IMR-90 (cell line): ENCODE measurements around the gene FCRLB. TPM values are rescaled to one million over a fixed set of nuclear protein-coding genes. Genes with fewer than 3 reads are reported as not detected.
"Not testable (repeated sequence)": the region's sequence is repeated elsewhere in the genome, so short reads cannot be mapped to it uniquely, and the experiment has no call there.

Experiments used
- ATAC-seq: fragments of 200-7000 bp; cut with Tn5 transposase; 2 replicates; pipeline ENCODE4 v1.9.1; 2020; ENCODE audit warnings: low read depth, mild to moderate bottlenecking, moderate library complexity
- BruUV-seq: library from RNA; stranded (reverse); fragments of 400-500 nt; replicated peaks from 2 replicates; lab custom pipeline; 2021; lab: Mats Ljungman, UMichigan
- CTCF ChIA-PET: fragments of 300-600 bp; formaldehyde crosslinking; extraction: SDS; loops from one replicate; lab custom pipeline; 2021; ENCODE audit warnings: antibody characterized with exemption; lab: Yijun Ruan, JAX
- POLR2A ChIA-PET: fragments of 300-600 bp; sonication (Branson Sonifier 250); formaldehyde crosslinking; loops from one replicate; lab custom pipeline; 2022; ENCODE audit warnings: antibody characterized with exemption; ENCODE audit not compliant: unreplicated experiment; lab: Charles Lee
- DNase-seq: peaks from one replicate; pipeline ENCODE4 v3.0.0; 2013
- H2AFZ ChIP-seq: replicated peaks from 2 replicates; pipeline ENCODE3; 2013; ENCODE audit warnings: low read length, mild to moderate bottlenecking; ENCODE audit not compliant: poor library complexity
- H2AK5ac ChIP-seq: 2 replicates; pipeline ENCODE4 v1.6.1; 2013; ENCODE audit warnings: low read depth, low read length, inconsistent platforms
- H2AK9ac ChIP-seq: replicated peaks from 2 replicates; pipeline ENCODE3; 2013; ENCODE audit warnings: mild to moderate bottlenecking, low read depth, low read length, moderate library complexity; ENCODE audit not compliant: poor library complexity
- H2BK120ac ChIP-seq: 2 replicates; pipeline ENCODE4 v1.6.1; 2013; ENCODE audit warnings: low read depth, low read length, inconsistent platforms
- H2BK15ac ChIP-seq: 3 replicates; pipeline ENCODE4 v1.6.1; 2013; ENCODE audit warnings: low read depth, low read length, inconsistent platforms
- H2BK20ac ChIP-seq: 2 replicates; pipeline ENCODE4 v1.6.1; 2013; ENCODE audit warnings: low read depth, mild to moderate bottlenecking, inconsistent platforms, low read length, moderate library complexity
- H2BK5ac ChIP-seq: 2 replicates; pipeline ENCODE4 v1.6.1; 2013; ENCODE audit warnings: mild to moderate bottlenecking, low read depth, low read length, inconsistent platforms; ENCODE audit not compliant: poor library complexity, severe bottlenecking
- H3K14ac ChIP-seq: replicated peaks from 2 replicates; pipeline ENCODE4 v1.6.1; 2013; ENCODE audit warnings: low read depth, low read length, inconsistent platforms
- H3K18ac ChIP-seq: 2 replicates; pipeline ENCODE4 v1.6.1; 2013; ENCODE audit warnings: low read depth, low read length, control low read depth
- H3K23ac ChIP-seq: 2 replicates; pipeline ENCODE4 v1.6.1; 2013; ENCODE audit warnings: low read depth, low read length, inconsistent platforms
- H3K27ac ChIP-seq: 2 replicates; pipeline ENCODE4 v1.5.1; 2013; ENCODE audit warnings: mild to moderate bottlenecking, control low read depth, low read length; ENCODE audit not compliant: insufficient read depth
- H3K27me3 ChIP-seq: 2 replicates; pipeline ENCODE4 v1.6.1; 2013; ENCODE audit warnings: low read length; ENCODE audit not compliant: control insufficient read depth, insufficient read depth
- H3K36me3 ChIP-seq: 2 replicates; pipeline ENCODE4 v1.6.1; 2013; ENCODE audit warnings: low read length, mixed read lengths; ENCODE audit not compliant: control insufficient read depth, insufficient read depth
- H3K4ac ChIP-seq: 2 replicates; pipeline ENCODE4 v1.6.1; 2013; ENCODE audit warnings: low read depth, low read length, inconsistent platforms
- H3K4me1 ChIP-seq: 2 replicates; pipeline ENCODE4 v1.6.1; 2013; ENCODE audit warnings: low read length, mixed read lengths; ENCODE audit not compliant: control insufficient read depth, insufficient read depth
- H3K4me2 ChIP-seq: 2 replicates; pipeline ENCODE4 v1.6.1; 2013; ENCODE audit warnings: low read depth, mild to moderate bottlenecking, control low read depth, low read length, moderate library complexity
- H3K4me3 ChIP-seq: 2 replicates; pipeline ENCODE4 v1.5.1; 2013; ENCODE audit warnings: low read depth, mild to moderate bottlenecking, control low read depth, low read length, moderate library complexity; ENCODE audit not compliant: insufficient read depth
- H3K56ac ChIP-seq: 2 replicates; pipeline ENCODE4 v1.6.1; 2013; ENCODE audit warnings: low read length, inconsistent platforms; ENCODE audit not compliant: insufficient read depth; ENCODE audit errors: extremely low read depth
- H3K79me1 ChIP-seq, 2 experiments: 2 replicates each; pipeline ENCODE4 v1.6.1; 2013; ENCODE audit warnings: low read length in 2 of 2, inconsistent platforms in 1 of 2, low read depth in 1 of 2
- H3K9ac ChIP-seq: 2 replicates; pipeline ENCODE4 v1.6.1; 2013; ENCODE audit warnings: low read depth, low read length, control low read depth
- H3K9me1 ChIP-seq: 2 replicates; pipeline ENCODE4 v1.6.1; 2013; ENCODE audit warnings: low read length, inconsistent platforms; ENCODE audit not compliant: insufficient read depth
- H3K9me3 ChIP-seq: 2 replicates; pipeline ENCODE4 v1.6.1; 2013; ENCODE audit warnings: low read length; ENCODE audit not compliant: control insufficient read depth, insufficient read depth
- H4K20me1 ChIP-seq: 2 replicates; pipeline ENCODE4 v1.6.1; 2013; ENCODE audit warnings: low read length, inconsistent platforms; ENCODE audit not compliant: insufficient read depth
- H4K5ac ChIP-seq: 2 replicates; pipeline ENCODE4 v1.6.1; 2013; ENCODE audit warnings: mild to moderate bottlenecking, low read depth, low read length, control low read depth
- H4K8ac ChIP-seq, 2 experiments: 2 replicates each; pipeline ENCODE4 v1.6.1; 2013; ENCODE audit warnings: low read depth in 2 of 2, low read length in 2 of 2, control low read depth in 1 of 2, inconsistent platforms in 1 of 2
- H4K91ac ChIP-seq: 2 replicates; pipeline ENCODE4 v1.6.1; 2013; ENCODE audit warnings: low read depth, low read length, inconsistent platforms; ENCODE audit not compliant: insufficient read depth
- WGBS, 2 experiments: methylation state at CpG; one replicate each; pipeline versions ENCODE4 v1.1.5 to v1.1.7; 2013; ENCODE audit warnings: missing lambda C conversion rate in 2 of 2; ENCODE audit not compliant: insufficient read length in 1 of 2; ENCODE audit errors: extremely low coverage in 2 of 2; 5-methylcytosine and 5-hydroxymethylcytosine counted together
- dilution Hi-C: fragments of 300-500 bp; cut with HindIII; formaldehyde crosslinking; loops from one replicate; pipeline ENCODE4 v1.14.3; 2018; ENCODE audit warnings: low sequenced_read_pairs; ENCODE audit not compliant: unreplicated experiment
- in situ Hi-C: fragments of 300-500 bp; cut with MboI; formaldehyde crosslinking; loops from 3 replicates; pipeline ENCODE4 v1.14.3; 2019; ENCODE audit warnings: low sequenced_read_pairs, inconsistent platforms, mixed read lengths
- intact Hi-C: fragments of 100-400 bp; cut with micrococcal nuclease; formaldehyde crosslinking; loops from 2 replicates; pipeline ENCODE4 v1.10.0; 2022
- polyA plus RNA-seq, 3 experiments: library from polyadenylated mRNA; depleted of rRNA; stranded (reverse); fragments of >200 nt; gene quantifications; 2 replicates each; pipeline ENCODE4 v1.2.3, GENCODE V29; 2012; ENCODE audit warnings: low replicate concordance in 1 of 3
- total RNA-seq: library from RNA; depleted of rRNA; stranded (reverse); fragments of >200 nt; gene quantifications from 2 replicates; pipeline ENCODE4 v1.2.3, GENCODE V29; 2012

The FCRLB gene
- total and polyA plus RNA-seq, 2 of the 4 experiments (the other 2 are of a cell fraction), result 0.90 to 2.2 TPM

DNA sequence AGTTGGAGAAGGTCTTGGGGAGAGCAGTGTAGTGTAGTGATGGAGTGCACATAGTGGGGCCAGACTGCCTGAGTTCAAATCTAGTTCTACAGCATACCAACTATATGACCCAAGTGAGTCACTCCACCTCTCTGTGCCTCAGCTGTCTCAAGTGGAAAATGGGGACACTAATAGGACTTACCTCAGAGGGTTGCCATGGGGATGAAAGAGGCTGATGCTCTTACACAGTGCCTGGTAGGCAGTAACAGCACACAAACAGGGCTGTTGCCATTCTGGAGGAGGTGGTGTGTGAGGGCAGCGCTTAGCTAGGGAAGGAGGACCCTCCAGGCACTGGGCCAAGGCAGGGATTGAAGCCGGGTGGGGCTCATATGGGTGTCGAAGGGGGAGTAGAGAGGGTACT is 46.9 kb upstream of the FCRLB start:
- H4K20me1 ChIP-seq, H4K8ac ChIP-seq, H3K14ac ChIP-seq, H2AK9ac ChIP-seq, H4K91ac ChIP-seq, H2BK120ac ChIP-seq, ATAC-seq, H3K23ac ChIP-seq, in situ Hi-C loops, H3K9me1 ChIP-seq, H2BK15ac ChIP-seq, H3K4ac ChIP-seq, H4K5ac ChIP-seq, H2BK20ac ChIP-seq, CTCF ChIA-PET, POLR2A ChIA-PET, H2AFZ ChIP-seq, H3K27me3 ChIP-seq, H3K79me1 ChIP-seq, H3K18ac ChIP-seq, H3K9ac ChIP-seq, H3K9me3 ChIP-seq, H3K56ac ChIP-seq, H3K4me3 ChIP-seq, H3K4me2 ChIP-seq, H2AK5ac ChIP-seq, H3K4me1 ChIP-seq, dilution Hi-C loops, intact Hi-C loops, BruUV-seq, H3K36me3 ChIP-seq, H2BK5ac ChIP-seq, H3K27ac ChIP-seq, DNase-seq: not testable (repeated sequence)
- no CpG with 5 or more reads among the region's 3 CpGs for WGBS, 2 experiments

DNA sequence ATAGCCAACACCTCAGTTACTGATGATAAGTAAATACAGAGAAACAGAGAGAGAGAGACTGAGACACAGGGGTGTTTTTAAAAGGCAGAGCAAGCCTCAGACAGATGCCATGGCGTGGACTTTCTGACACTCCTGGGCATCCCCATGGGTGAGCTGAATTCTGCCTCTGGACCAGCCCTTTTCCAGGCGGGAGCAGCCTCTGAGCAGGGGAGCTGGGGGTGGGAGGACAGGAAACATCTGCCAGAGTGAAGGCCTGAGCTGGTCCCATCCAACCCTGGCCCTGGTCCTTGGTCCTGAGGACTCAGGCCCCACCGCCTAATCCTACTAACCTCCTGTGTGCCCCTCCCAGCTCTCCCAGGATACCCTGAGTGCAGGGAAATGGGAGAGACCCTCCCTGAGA is 46.4 kb upstream of the FCRLB start:
- POLR2A ChIA-PET, H2BK20ac ChIP-seq, H4K8ac ChIP-seq, H2BK15ac ChIP-seq, H2AFZ ChIP-seq, H2BK5ac ChIP-seq, DNase-seq, H3K4me2 ChIP-seq, H3K27me3 ChIP-seq, CTCF ChIA-PET, H4K5ac ChIP-seq, H3K23ac ChIP-seq, H2AK5ac ChIP-seq, intact Hi-C loops, H3K4me3 ChIP-seq, H3K79me1 ChIP-seq, H4K91ac ChIP-seq, H3K14ac ChIP-seq, H4K20me1 ChIP-seq, H3K4me1 ChIP-seq, H3K4ac ChIP-seq, H3K18ac ChIP-seq, H2BK120ac ChIP-seq, H3K56ac ChIP-seq, H3K9me3 ChIP-seq, BruUV-seq, H3K9ac ChIP-seq, H3K9me1 ChIP-seq, in situ Hi-C loops, H2AK9ac ChIP-seq, H3K36me3 ChIP-seq, ATAC-seq, H3K27ac ChIP-seq, dilution Hi-C loops: not testable (repeated sequence)
- no CpG with 5 or more reads among the region's 3 CpGs for WGBS, 2 experiments
